Heart left ventricle (tissue), 13 donors: ENCODE measurements around the gene PPP1R9B.

Source experiments
- POLR2A ChIP-seq, 2 donors: fragments of 450-650 bp; IDR thresholded peaks; one replicate each; pipeline ENCODE4 v1.6.1; 2017; ENCODE audit warnings: antibody characterized with exemption in 2 of 2, mild to moderate bottlenecking in 2 of 2, moderate library complexity in 2 of 2
- TF ChIP-seq, protein P1 (sequence below), 12 donors: fragments of 200-600 bp; sonication (generic) in 4 of 12; IDR thresholded peaks; one replicate each; pipeline versions ENCODE4 v1.5.0 to v1.8.0; 2018 to 2022; ENCODE audit warnings: antibody characterized with exemption in 12 of 12, mild to moderate bottlenecking in 5 of 12
- donor health status: ischemic (EF 13 %, LVEDD 7.1; RV severe dilation, severe dysfunction).
- donor health status: DM: no; HTN: yes; CAD: no.
- donor health status: DM: no; HTN: no; CAD: no.
- donor health status: ischemic (EF 25% LVEDD 6.9; RV normal size, moderate dysfunction).
- donor health status: ischemic (EF 25% LVEDD 5.7; RV mildly dilated, moderate dysfunction).
- donor health status: ischemic (EF 35%, LVEDD 5.7; RV mildly dilated, moderate dysfunction).
- donor health status: nonischemic (EF 11% LVEDD 7.7; RV severe dilation, severe dysfunction).
- donor health status: DM: yes; HTN: yes; CAD: no.
- donor health status: PGD.
- donor health status: ischemic (EF 29% LVEDD 5.4; RV normal size, mild dysfunction).
- donor health status: nonischemic (EF 23%, LVEDD 6.1; RV moderate dilation, normal function).

DNA sequence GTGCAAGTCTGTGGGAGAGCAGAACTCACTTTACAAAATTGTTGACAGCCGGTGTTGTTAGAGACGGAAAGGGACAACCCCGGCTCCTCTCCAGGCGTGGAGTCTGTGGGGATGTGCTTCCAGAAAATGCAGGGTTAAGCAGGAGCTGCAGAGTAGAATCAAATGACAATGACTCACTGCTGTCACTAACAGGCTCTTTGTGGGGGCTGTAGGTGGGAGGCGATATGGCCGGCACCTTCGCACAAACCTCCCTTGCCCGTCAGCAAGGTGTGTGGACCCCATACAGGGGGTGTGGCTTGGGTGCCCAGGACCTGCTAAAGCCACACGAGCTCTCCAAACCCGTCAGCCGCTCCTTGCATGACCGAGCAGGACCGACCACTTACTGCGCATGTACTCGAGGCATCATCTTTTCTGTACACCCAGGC, 49.5 kb downstream of the PPP1R9B start:
- TF ChIP-seq, protein P1, sequence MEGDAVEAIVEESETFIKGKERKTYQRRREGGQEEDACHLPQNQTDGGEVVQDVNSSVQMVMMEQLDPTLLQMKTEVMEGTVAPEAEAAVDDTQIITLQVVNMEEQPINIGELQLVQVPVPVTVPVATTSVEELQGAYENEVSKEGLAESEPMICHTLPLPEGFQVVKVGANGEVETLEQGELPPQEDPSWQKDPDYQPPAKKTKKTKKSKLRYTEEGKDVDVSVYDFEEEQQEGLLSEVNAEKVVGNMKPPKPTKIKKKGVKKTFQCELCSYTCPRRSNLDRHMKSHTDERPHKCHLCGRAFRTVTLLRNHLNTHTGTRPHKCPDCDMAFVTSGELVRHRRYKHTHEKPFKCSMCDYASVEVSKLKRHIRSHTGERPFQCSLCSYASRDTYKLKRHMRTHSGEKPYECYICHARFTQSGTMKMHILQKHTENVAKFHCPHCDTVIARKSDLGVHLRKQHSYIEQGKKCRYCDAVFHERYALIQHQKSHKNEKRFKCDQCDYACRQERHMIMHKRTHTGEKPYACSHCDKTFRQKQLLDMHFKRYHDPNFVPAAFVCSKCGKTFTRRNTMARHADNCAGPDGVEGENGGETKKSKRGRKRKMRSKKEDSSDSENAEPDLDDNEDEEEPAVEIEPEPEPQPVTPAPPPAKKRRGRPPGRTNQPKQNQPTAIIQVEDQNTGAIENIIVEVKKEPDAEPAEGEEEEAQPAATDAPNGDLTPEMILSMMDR (IDR thresholded peaks at IDR 0.05) = no peak
- peak in 1 of 2 donors; percentile 19 for TF ChIP-seq POLR2A (IDR thresholded peaks at IDR 0.05)
